Esophagus muscularis mucosa (tissue), 4 donors: ENCODE data around the gene PGP. TPM values are rescaled to one million over a fixed set of nuclear protein-coding genes. Genes with fewer than 3 reads are reported as not detected.

Source experiments
- DNase-seq: peaks from one replicate; pipeline ENCODE4 v3.0.0-alpha.2; 2017; ENCODE audit errors: extremely low spot score
- H3K27ac ChIP-seq, 4 donors: fragments of 200-600 bp; sonication (generic); replicated peaks in 1 of 4; 1 replicate in 3 of 4; 2 replicates in 1 of 4; pipeline ENCODE4 v1.5.1; 2016 to 2019; ENCODE audit warnings: mild to moderate bottlenecking in 1 of 4
- H3K27me3 ChIP-seq, 4 donors: fragments of 200-600 bp; sonication (generic); one replicate each; pipeline versions ENCODE4 v1.5.1 to v1.6.0; 2016 to 2019
- H3K36me3 ChIP-seq, 4 donors: fragments of 200-600 bp; sonication (generic); one replicate each; pipeline ENCODE4 v1.5.1; 2016 to 2019
- H3K4me1 ChIP-seq, 4 donors: fragments of 200-600 bp; sonication (generic); one replicate each; pipeline ENCODE4 v1.5.1; 2016 to 2019
- H3K4me3 ChIP-seq, 4 donors: fragments of 200-600 bp; sonication (generic); 1 replicate in 2 of 4; 2 replicates in 2 of 4; pipeline ENCODE4 v1.5.1; 2016 to 2019; ENCODE audit warnings: mild to moderate bottlenecking in 4 of 4, moderate library complexity in 1 of 4
- H3K9me3 ChIP-seq, 4 donors: fragments of 200-600 bp; sonication (generic); 1 replicate in 3 of 4; 2 replicates in 1 of 4; pipeline ENCODE4 v1.5.1; 2016 to 2019
- CTCF ChIP-seq, 3 experiments: fragments of 200-600 bp in 2 of 3; fragments of 450-650 bp in 1 of 3; sonication (generic) in 2 of 3; IDR thresholded peaks; one replicate each; pipeline ENCODE4 v1.5.1; 2017 to 2019; ENCODE audit warnings: antibody characterized with exemption in 3 of 3, mild to moderate bottlenecking in 2 of 3, moderate library complexity in 1 of 3
- EP300 ChIP-seq: sonication (generic); formaldehyde crosslinking; IDR thresholded peaks from one replicate; pipeline ENCODE4 v1.6.1; 2017; ENCODE audit warnings: antibody characterized with exemption
- POLR2A ChIP-seq: fragments of 450-650 bp; IDR thresholded peaks from one replicate; pipeline ENCODE4 v1.6.1; 2017; ENCODE audit warnings: antibody characterized with exemption, moderate library complexity, mild to moderate bottlenecking, low read depth
- POLR2AphosphoS5 ChIP-seq, 2 donors: sonication (generic); formaldehyde crosslinking; IDR thresholded peaks; one replicate each; pipeline ENCODE4 v1.6.1; 2017; ENCODE audit warnings: antibody characterized with exemption in 2 of 2
- WGBS: methylation state at CpG from one replicate; pipeline ENCODE4 v1.1.5; 2018; 5-methylcytosine and 5-hydroxymethylcytosine counted together
- intact Hi-C: fragments of 100-400 bp; cut with DNase I; formaldehyde crosslinking; loops from one replicate; pipeline ENCODE4 v1.15.1; 2023
- total RNA-seq, 4 donors: library from RNA; depleted of rRNA; stranded (reverse); fragments of >200 nt; gene quantifications; one replicate each; pipeline versions ENCODE4 v1.1.0 to v1.2.1, GENCODE V29; 2016

The PGP gene
- total RNA-seq, 4 donors from 2014 or later = 8.9 to 20.0 (median 13.7) TPM

GRCh38 chr16:2176047-2176446 lies 38.6 kb downstream of the PGP start:
- Histone ChIP-seq H3K4me3 (no peak overlapping the region), H3K9me3 (no peaks in the 10 kb centered on the region), H3K27me3 (peaks cover 0 to 13% (median 0%) of the 10 kb centered on the region in 4 donors), H3K36me3 (peaks cover 60 to 72% (median 71%) of the 10 kb centered on the region in 4 donors), H3K4me1 (peaks cover 0 to 11% (median 0%) of the 10 kb centered on the region in 4 donors), H3K27ac (no peak overlapping the region)
- TF ChIP-seq EP300 (no peak), POLR2A (no peak), CTCF (IDR thresholded peaks at IDR 0.05) (no peak), POLR2AphosphoS5 (IDR thresholded peaks at IDR 0.05) (no peak)
- intact Hi-C loops = no loop called here
- WGBS = 89% methylated on average over 7 of the region's 23 CpGs
- no peak for DNase-seq

GRCh38 chr16:2175454-2175853 lies 39.2 kb downstream of the PGP start:
- H3K27me3 ChIP-seq = peaks cover 0 to 13% (median 0%) of the 10 kb centered on the region in 4 donors
- H3K4me3 ChIP-seq = no peak overlapping the region
- no peak overlapping the region for H3K27ac ChIP-seq
- no peak for TF ChIP-seq POLR2AphosphoS5 (IDR thresholded peaks at IDR 0.05)
- intact Hi-C loops = no loop called here
- peaks cover 62 to 78% (median 76%) of the 10 kb centered on the region in 4 donors for H3K36me3 ChIP-seq
- no peaks in the 10 kb centered on the region for H3K9me3 ChIP-seq
- DNase-seq = no peak
- H3K4me1 ChIP-seq = peaks cover 0 to 11% (median 0%) of the 10 kb centered on the region in 4 donors
- 85% methylated on average over 7 of the region's 10 CpGs for WGBS

GRCh38 chr16:2174396-2175131 lies 40.1 kb downstream of the PGP start:
- DNase-seq = no peak
- TF ChIP-seq POLR2A = no peak
- TF ChIP-seq EP300 = no peak
- TF ChIP-seq POLR2AphosphoS5 (IDR thresholded peaks at IDR 0.05) = no peak
- TF ChIP-seq CTCF (IDR thresholded peaks at IDR 0.05) = no peak
- Histone ChIP-seq H3K27me3 (peaks cover 0 to 11% (median 0%) of the 10 kb centered on the region in 4 donors), H3K36me3 (peaks cover 63 to 87% (median 81%) of the 10 kb centered on the region in 4 donors), H3K4me3 (no peak overlapping the region), H3K27ac (no peak overlapping the region), H3K4me1 (peaks cover 0 to 11% (median 1%) of the 10 kb centered on the region in 4 donors), H3K9me3 (no peaks in the 10 kb centered on the region)
- intact Hi-C loops = no loop called here
- WGBS = 94% methylated on average over 6 of the region's 21 CpGs

GRCh38 chr16:2173916-2174315 lies 40.7 kb downstream of the PGP start:
- Histone ChIP-seq H3K27ac (no peak overlapping the region), H3K4me1 (peaks cover 0 to 9% (median 4%) of the 10 kb centered on the region in 4 donors), H3K9me3 (no peaks in the 10 kb centered on the region), H3K36me3 (peaks cover 67 to 93% (median 86%) of the 10 kb centered on the region in 4 donors), H3K27me3 (peaks cover 0 to 7% (median 0%) of the 10 kb centered on the region in 4 donors), H3K4me3 (no peak overlapping the region)
- no peak for TF ChIP-seq POLR2A
- no peak for TF ChIP-seq EP300
- no peak for TF ChIP-seq POLR2AphosphoS5 (IDR thresholded peaks at IDR 0.05)
- TF ChIP-seq CTCF (IDR thresholded peaks at IDR 0.05) = no peak
- intact Hi-C loops = no loop called here
- DNase-seq = no peak
- 92% methylated on average over 2 of the region's 4 CpGs for WGBS

- DNase-seq = no peak
- Histone ChIP-seq H3K4me3 (no peak overlapping the region), H3K9me3 (no peaks in the 10 kb centered on the region), H3K27me3 (peaks cover 0 to 4% (median 0%) of the 10 kb centered on the region in 4 donors), H3K36me3 (peaks cover 72 to 98% (median 91%) of the 10 kb centered on the region in 4 donors), H3K4me1 (peaks cover 0 to 9% (median 1%) of the 10 kb centered on the region in 4 donors), H3K27ac (no peak overlapping the region)
- no CpG with 5 or more reads among the region's 14 CpGs for WGBS
- no peak for TF ChIP-seq POLR2A
- no peak for TF ChIP-seq POLR2AphosphoS5 (IDR thresholded peaks at IDR 0.05)
- no peak for TF ChIP-seq CTCF (IDR thresholded peaks at IDR 0.05)
- no peak for TF ChIP-seq EP300
- intact Hi-C loops = no loop called here
Measured at GRCh38 chr16:2173366-2173765, 41.3 kb downstream of the PGP start.
